Measurements from ENCODE around the gene SLC25A20.

GRCh38 chr3:48938156-48938555 lies 39.5 kb upstream of the SLC25A20 start:
- TF ChIP-seq CTCF (IDR thresholded peaks at IDR 0.05) = no peak
- TF ChIP-seq ZFX (IDR thresholded peaks at IDR 0.05; ENCODE audit: borderline replicate concordance) = no peak

Data from 22Rv1 (cell line).